Measurements from ENCODE around the gene AP2A1.
A peak's percentile ranks its signal among the peaks of the same experiment; 100 is the strongest.

The AP2A1 gene

DNA sequence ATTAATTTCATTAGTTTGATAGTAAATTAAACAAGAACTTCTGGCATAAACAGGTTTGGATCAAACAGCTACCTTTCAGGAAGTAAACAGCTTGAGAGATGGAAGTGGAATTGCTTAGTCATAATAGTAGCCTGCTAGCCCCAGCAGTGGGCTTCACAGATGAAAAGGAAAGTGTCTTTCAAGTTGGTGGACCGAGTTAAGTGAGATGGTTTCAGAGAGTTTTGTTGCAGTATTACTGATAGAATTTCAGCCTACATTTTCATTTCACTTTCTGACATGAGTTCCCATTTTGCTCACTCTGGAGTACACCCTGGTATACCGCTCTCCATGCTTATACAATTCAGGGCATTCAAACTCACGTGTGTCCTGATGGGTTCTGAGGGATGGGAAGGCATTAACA lies 82.1 kb downstream of the AP2A1 start:
- no peaks in the 10 kb centered on the region for H3K27me3 ChIP-seq (ENCODE audit: control insufficient read depth, insufficient read depth, low read length)
- H3K4me1 ChIP-seq (ENCODE audit: control insufficient read depth, insufficient read depth, low read length) = peaks cover 6% of the 10 kb centered on the region
- no peaks in the 10 kb centered on the region for H3K9me3 ChIP-seq (ENCODE audit: control insufficient read depth, insufficient read depth, low read length)
- no peaks in the 10 kb centered on the region for H3K36me3 ChIP-seq (ENCODE audit: control insufficient read depth, insufficient read depth, low read length)
- no peak overlapping the region for H3K9ac ChIP-seq (ENCODE audit: low read depth, low read length)
- H3K4me3 ChIP-seq (ENCODE audit: low read depth, low read length) = no peak overlapping the region

DNA sequence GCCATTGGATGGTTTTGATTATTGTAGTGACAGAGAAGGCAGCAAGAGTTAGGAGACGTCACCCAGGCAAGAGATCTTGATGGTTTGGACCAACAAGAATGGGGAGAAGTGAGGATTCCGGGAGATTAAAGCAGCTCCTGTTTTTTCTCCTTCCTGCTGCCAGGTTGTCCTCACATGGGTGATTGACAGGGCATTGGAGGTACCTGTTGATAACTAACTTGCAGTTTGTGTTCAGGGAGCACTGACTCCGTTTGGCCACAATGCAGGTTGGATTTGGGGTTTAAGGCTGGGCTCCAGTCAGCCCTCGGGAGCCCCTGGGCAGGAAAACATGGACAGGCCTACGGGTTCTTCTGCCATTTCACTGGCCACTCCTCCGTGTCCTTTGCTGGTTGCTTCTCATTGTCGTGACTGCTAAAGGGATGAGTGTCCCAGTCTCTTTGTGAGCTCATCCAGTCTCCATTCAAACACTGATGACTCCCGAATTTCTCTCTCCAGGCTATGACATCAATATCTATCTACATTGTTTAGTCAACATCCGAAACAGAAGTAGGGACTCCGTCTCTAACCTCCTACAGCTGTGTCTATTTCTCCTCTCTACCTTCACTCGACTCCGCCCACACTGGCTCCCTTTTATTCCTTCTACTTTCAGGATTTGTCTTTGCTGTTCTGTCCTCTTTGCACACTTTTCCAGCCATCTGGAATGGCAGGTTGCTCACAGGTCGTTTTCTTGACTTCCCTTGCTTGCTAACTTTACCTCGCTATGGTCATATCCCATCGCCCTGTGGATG lies 82.8 kb downstream of the AP2A1 start:
- Histone ChIP-seq H3K4me1 (ENCODE audit: control insufficient read depth, insufficient read depth, low read length) (peaks cover 6% of the 10 kb centered on the region), H3K36me3 (ENCODE audit: control insufficient read depth, insufficient read depth, low read length) (no peaks in the 10 kb centered on the region), H3K27me3 (ENCODE audit: control insufficient read depth, insufficient read depth, low read length) (no peaks in the 10 kb centered on the region), H3K9me3 (ENCODE audit: control insufficient read depth, insufficient read depth, low read length) (no peaks in the 10 kb centered on the region), H3K9ac (ENCODE audit: low read depth, low read length) (no peak overlapping the region), H3K4me3 (ENCODE audit: low read depth, low read length) (peak overlapping the region; percentile 89)

DNA sequence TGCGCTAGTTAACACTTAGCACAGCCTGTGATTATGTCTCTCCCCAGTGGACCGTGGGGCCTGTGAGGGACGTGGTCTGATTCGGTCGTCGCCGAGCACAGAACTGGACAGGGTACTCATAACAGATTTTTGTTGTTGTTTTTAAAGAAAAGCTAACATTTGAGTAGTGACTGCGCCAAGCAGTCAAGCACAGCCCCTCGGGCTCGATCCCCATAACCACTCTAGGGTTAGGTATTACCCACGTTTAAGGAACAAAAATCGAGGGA lies 83.4 kb downstream of the AP2A1 start:
- no peak overlapping the region for H3K9ac ChIP-seq (ENCODE audit: low read depth, low read length)
- H3K36me3 ChIP-seq (ENCODE audit: control insufficient read depth, insufficient read depth, low read length) = peaks cover 2% of the 10 kb centered on the region
- H3K4me1 ChIP-seq (ENCODE audit: control insufficient read depth, insufficient read depth, low read length) = peaks cover 6% of the 10 kb centered on the region
- peak overlapping the region; percentile 89 for H3K4me3 ChIP-seq (ENCODE audit: low read depth, low read length)
- H3K27me3 ChIP-seq (ENCODE audit: control insufficient read depth, insufficient read depth, low read length) = no peaks in the 10 kb centered on the region
- H3K9me3 ChIP-seq (ENCODE audit: control insufficient read depth, insufficient read depth, low read length) = no peaks in the 10 kb centered on the region

DNA sequence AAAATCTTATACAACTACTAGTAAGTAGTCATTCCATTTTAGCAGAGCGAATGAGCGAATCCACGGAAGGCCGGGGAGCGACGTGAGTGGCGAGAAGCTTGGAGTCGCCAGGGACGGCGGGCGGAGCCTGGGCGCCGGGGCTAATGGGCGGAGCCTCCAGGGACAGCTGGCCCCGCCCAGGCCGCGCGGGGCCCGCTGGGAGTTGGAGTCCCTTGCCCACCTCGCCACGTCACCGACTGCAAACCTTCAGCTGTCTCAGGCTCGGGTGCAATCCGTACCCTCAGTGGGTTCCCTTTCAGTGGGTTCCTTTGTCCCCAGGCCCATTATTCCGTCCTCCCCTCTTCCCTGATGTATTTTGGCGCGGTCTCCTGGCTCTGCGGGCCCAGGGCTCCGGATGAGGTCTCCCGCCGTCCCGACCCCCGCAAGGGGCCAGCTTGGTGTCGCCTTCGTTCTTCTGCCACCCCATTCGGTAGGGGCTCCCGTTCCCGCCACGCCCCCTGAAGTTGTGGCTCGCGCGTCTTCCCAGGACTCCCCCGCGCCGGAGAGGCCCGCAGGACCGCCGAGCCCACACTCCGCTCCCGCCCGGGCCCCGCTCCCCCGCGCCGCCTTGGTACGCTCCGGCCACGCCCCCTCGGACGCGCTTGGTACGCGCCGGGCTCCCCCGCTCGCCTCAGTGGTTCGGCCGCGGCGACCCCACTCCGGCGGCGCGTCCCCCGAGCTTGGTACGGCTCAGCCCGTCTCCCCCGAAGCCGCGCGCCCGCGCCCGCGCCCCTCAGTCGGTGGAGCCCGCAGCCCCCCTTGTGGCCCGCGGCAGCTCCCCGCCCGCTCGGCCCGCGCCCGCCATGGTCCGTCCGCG lies 83.9 kb downstream of the AP2A1 start, which contains the start of gene PTOV1:
TSS of gene PTOV1 (plus strand) at position 673 of the 856 bp plus-strand sequence.
- Histone ChIP-seq H3K4me3 (ENCODE audit: low read depth, low read length) (peak within 1 kb of the TSS; percentile 89), H3K9ac (ENCODE audit: low read depth, low read length) (peak within 1 kb of the TSS; percentile 90), H3K4me1 (ENCODE audit: control insufficient read depth, insufficient read depth, low read length) (peaks cover 6% of the 10 kb centered on the region), H3K9me3 (ENCODE audit: control insufficient read depth, insufficient read depth, low read length) (no peaks in the 10 kb centered on the region), H3K27me3 (ENCODE audit: control insufficient read depth, insufficient read depth, low read length) (no peaks in the 10 kb centered on the region), H3K36me3 (ENCODE audit: control insufficient read depth, insufficient read depth, low read length) (peaks cover 7% of the 10 kb centered on the region)

DNA sequence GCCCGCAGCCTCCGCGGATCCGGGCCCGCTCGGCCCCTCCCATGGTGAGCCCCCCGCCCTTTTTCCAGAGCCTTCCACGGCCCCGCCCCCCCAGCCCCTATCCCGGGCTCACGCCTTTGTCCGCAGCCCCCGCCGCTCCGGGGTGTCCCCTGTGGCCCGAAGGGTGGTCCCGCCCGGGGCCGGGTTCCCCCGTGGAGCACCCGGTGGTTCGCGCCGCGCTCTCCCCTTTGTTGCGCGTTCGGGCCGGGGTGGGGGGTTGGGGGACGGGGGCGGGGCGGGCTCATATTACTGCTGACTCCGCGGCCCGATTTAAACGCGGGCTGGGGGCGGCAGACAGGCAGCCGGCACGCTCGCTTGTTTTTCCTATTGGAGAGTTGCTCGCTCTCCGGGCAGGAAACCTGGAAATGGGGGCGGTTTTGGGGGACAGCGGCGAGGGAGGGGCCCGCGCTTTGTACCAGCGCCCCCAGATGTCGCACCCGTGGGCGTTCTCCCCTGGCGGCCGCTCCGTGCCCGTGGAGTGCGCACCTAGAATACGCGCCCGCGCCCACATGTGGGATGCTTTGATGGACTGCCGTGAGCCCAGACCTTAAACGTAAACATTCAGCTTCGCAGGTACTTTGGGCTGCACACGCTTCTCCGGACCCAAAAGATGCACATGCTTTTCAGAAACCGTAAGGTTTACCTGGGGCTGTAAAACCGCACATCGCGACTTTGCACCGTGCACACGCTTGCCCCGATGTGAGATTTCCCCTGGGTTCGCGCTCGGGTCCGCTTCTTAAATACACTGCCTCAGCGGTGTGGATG lies 84.9 kb downstream of the AP2A1 start:
- Histone ChIP-seq H3K4me3 (ENCODE audit: low read depth, low read length) (peak overlapping the region; percentile 89), H3K9me3 (ENCODE audit: control insufficient read depth, insufficient read depth, low read length) (no peaks in the 10 kb centered on the region), H3K36me3 (ENCODE audit: control insufficient read depth, insufficient read depth, low read length) (peaks cover 15% of the 10 kb centered on the region), H3K9ac (ENCODE audit: low read depth, low read length) (peak overlapping the region; percentile 67), H3K27me3 (ENCODE audit: control insufficient read depth, insufficient read depth, low read length) (no peaks in the 10 kb centered on the region), H3K4me1 (ENCODE audit: control insufficient read depth, insufficient read depth, low read length) (peaks cover 6% of the 10 kb centered on the region)

DNA sequence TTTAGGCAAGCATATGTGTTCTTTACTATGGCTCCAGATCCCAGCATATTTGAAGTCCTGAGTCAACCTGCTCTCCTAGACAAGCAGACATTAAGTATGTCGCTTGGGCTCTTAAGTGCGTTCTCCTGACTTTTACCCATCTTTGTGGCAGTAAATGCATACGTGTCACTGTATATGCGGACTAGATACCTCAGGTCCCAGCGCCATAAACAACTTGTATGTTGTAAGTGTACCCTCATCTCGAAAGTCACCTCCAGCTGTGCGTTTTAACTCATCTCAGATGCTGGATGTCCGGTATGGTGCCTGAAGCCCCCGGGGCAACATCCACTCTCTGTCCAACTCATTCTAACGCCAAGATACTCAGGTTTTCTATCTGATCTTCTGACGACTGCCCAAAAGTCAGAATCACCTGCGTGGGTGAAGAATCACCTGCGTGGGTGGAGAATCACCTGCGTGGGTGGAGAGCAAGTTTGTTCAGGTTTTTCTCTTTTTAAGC lies 85.9 kb downstream of the AP2A1 start:
- H3K36me3 ChIP-seq (ENCODE audit: control insufficient read depth, insufficient read depth, low read length) = peaks cover 25% of the 10 kb centered on the region
- H3K4me1 ChIP-seq (ENCODE audit: control insufficient read depth, insufficient read depth, low read length) = peaks cover 6% of the 10 kb centered on the region
- peak overlapping the region; percentile 81 for H3K4me3 ChIP-seq (ENCODE audit: low read depth, low read length)

DNA sequence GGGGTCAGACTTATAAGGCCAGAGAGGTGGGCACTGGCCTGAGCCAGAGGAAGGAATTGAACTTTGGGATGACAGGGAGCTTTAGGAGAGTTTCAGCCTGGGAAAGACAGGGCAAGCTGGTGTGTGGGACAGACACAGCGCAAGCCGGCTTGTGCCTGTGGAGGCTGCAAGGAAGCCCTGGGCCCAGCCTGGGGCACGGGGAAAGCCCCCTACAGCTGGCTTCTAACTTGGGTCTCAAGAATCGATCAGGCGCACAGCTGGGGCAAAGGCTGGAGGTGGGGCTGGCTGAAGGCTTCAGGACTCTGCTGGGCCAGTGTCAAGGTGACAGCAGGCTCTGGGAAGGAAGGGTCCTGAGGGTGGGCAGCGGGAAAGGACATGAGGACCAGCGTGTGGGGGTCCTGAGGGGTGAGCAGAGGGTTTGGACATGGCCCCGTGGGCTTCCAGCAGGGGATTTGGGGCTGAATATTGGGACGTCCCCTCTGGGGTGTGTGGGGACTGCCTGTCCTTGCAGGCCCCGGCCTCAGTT lies 87.1 kb downstream of the AP2A1 start:
- peaks cover 6% of the 10 kb centered on the region for H3K4me1 ChIP-seq (ENCODE audit: control insufficient read depth, insufficient read depth, low read length)
- no peak overlapping the region for H3K4me3 ChIP-seq (ENCODE audit: low read depth, low read length)
- no peaks in the 10 kb centered on the region for H3K27me3 ChIP-seq (ENCODE audit: control insufficient read depth, insufficient read depth, low read length)
- H3K9ac ChIP-seq (ENCODE audit: low read depth, low read length) = no peak overlapping the region
- H3K36me3 ChIP-seq (ENCODE audit: control insufficient read depth, insufficient read depth, low read length) = peaks cover 37% of the 10 kb centered on the region
- H3K9me3 ChIP-seq (ENCODE audit: control insufficient read depth, insufficient read depth, low read length) = no peaks in the 10 kb centered on the region

More for the DNA sequence above, 85.9 kb downstream of the AP2A1 start:
- Histone ChIP-seq H3K27me3 (ENCODE audit: control insufficient read depth, insufficient read depth, low read length) (no peaks in the 10 kb centered on the region), H3K9me3 (ENCODE audit: control insufficient read depth, insufficient read depth, low read length) (no peaks in the 10 kb centered on the region), H3K9ac (ENCODE audit: low read depth, low read length) (no peak overlapping the region)

DNA sequence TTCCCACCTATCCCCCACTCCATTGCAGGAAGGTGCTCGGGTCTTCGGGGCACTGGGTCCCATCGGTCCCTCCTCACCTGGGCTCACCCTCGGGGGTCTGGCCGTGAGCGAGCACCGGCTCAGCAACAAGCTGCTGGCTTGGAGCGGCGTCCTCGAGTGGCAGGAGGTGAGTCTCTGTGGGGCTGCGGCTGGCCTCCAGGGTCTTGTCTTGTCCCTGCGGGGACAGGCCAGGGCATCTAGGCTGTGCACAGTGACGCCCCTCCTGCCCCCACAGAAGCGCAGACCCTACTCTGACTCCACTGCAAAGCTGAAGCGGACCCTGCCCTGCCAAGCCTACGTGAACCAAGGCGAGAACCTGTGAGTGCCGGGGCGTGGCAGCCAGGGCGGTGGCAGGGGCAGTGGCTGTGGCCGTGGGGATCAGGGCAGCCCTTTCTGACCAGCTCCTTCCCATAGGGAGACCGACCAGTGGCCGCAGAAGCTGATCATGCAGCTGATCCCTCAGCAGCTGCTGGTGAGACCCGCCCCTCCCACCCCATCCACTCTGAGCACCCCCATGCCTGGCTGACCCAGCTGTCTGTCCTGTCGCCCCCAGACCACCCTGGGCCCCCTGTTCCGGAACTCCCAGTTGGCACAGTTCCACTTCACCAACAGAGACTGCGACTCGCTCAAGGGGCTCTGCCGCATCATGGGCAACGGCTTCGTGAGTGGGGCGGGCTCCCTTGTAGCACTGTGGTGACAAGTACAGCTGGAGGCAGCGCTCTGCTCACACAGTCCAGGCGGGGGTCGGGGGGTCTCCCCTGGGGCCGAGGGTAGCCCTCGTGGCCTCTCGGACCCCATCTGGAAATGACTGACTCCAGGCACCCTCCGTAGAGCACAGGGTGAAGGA lies 87.8 kb downstream of the AP2A1 start:
- Histone ChIP-seq H3K36me3 (ENCODE audit: control insufficient read depth, insufficient read depth, low read length) (peaks cover 43% of the 10 kb centered on the region), H3K9me3 (ENCODE audit: control insufficient read depth, insufficient read depth, low read length) (no peaks in the 10 kb centered on the region), H3K9ac (ENCODE audit: low read depth, low read length) (no peak overlapping the region), H3K27me3 (ENCODE audit: control insufficient read depth, insufficient read depth, low read length) (no peaks in the 10 kb centered on the region), H3K4me1 (ENCODE audit: control insufficient read depth, insufficient read depth, low read length) (peaks cover 6% of the 10 kb centered on the region), H3K4me3 (ENCODE audit: low read depth, low read length) (no peak overlapping the region)

DNA sequence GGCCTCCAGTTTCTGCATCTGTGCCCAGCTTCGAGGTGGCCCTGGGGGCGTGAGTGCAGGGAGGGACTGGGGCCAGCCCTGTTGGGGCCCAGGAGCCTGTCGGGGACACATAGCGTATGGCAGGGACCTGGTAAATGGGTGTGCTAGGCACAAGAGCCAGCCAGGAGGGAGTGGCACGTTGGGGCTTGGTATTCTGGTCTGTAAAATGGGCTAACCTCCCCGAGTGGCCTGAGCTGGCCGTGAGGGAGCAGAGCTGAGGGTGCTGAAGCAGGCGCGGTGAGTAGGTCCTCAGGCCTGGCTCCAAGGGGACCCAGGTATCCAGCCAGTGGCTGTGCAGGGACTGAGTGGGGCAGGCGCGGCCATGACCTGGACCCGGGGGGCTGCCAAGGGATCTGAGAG lies 88.5 kb downstream of the AP2A1 start:
- Histone ChIP-seq H3K9me3 (ENCODE audit: control insufficient read depth, insufficient read depth, low read length) (no peaks in the 10 kb centered on the region), H3K36me3 (ENCODE audit: control insufficient read depth, insufficient read depth, low read length) (peaks cover 48% of the 10 kb centered on the region), H3K4me3 (ENCODE audit: low read depth, low read length) (no peak overlapping the region), H3K4me1 (ENCODE audit: control insufficient read depth, insufficient read depth, low read length) (peaks cover 6% of the 10 kb centered on the region), H3K27me3 (ENCODE audit: control insufficient read depth, insufficient read depth, low read length) (no peaks in the 10 kb centered on the region), H3K9ac (ENCODE audit: low read depth, low read length) (no peak overlapping the region)

DNA sequence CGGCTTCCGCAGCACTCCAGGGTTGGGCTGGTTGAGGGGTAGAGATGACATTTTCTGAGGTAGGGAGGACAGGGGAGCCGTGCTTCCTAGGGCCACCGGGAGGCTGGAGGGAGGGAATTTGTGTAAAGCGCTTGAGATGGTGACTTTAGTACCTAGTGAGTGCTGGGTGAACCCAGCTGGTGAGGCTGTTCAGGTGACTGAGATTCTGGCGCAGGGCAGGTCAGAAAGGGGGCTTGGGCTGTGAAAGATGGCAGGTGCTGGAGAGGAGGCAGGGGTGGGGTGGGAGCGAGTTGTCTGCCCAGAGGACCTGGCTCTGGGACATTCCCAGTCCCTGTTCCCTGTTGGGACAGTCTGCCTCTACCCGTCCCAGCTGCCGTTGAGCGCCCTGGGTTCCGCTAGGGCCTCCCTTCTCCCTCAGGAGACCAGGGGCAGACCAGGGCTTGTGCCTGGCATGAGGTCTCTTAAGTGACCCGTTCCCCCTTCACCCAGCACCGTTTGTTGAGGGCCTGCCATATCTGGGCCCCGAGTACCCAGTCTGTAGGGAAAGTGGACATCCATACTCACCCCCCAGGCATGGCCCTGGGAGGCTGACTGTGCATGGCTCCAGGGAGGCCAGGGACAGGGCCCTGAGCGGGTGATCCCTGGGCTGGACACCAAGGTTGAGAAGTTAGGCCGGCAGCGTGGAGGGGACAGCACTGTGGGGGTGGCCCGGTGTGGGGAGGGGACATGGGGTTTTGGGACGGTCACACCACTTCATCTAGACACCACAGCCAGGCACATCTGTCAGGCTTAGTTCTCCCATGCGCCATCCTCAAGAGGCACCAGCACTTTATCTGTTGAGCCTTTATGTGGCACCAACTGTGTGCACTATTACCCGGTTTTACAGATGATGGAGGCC lies 89.1 kb downstream of the AP2A1 start:
- Histone ChIP-seq H3K27me3 (ENCODE audit: control insufficient read depth, insufficient read depth, low read length) (no peaks in the 10 kb centered on the region), H3K9ac (ENCODE audit: low read depth, low read length) (no peak overlapping the region), H3K4me3 (ENCODE audit: low read depth, low read length) (no peak overlapping the region), H3K4me1 (ENCODE audit: control insufficient read depth, insufficient read depth, low read length) (peaks cover 6% of the 10 kb centered on the region), H3K36me3 (ENCODE audit: control insufficient read depth, insufficient read depth, low read length) (peaks cover 54% of the 10 kb centered on the region), H3K9me3 (ENCODE audit: control insufficient read depth, insufficient read depth, low read length) (no peaks in the 10 kb centered on the region)

Data from iPS-15b (cell line).